ENCODE measurements around the gene COL1A2.

The COL1A2 gene

DNA sequence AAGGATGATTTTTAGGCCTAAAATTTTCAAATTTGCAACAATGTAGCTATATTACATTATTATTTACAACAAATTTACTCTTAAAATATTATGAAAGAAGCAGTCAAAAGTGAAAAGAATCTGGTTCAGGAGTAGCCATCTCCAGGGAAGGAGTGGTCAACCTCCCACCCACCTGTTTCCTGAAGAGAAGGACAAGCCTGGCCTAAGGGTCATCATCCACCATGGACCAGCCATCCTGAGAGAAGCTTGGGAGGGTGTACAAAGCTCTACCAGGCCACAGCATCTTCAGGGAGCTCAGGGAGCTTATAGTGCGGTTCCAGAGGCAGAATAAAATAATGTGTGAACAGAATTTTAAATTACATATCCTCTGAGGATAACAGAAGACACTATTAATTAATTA, 38.1 kb downstream of the COL1A2 start:
- TF ChIP-seq CTCF (conservative IDR thresholded peaks at IDR 0.05; ENCODE audit: low read length) = no peak
- no peak for TF ChIP-seq EZH2phosphoT487 (IDR thresholded peaks at IDR 0.05; ENCODE audit: borderline replicate concordance)
- Histone ChIP-seq H3K4me1 (ENCODE audit: insufficient read depth, low read length, poor library complexity, severe bottlenecking) (no peaks in the 10 kb centered on the region), H3K36me3 (ENCODE audit: insufficient read depth, low read length) (no peaks in the 10 kb centered on the region), H4K20me1 (ENCODE audit: insufficient read depth, low read length, poor library complexity, severe bottlenecking) (no peaks in the 10 kb centered on the region), H3K9me3 (ENCODE audit: insufficient read depth, low read depth, low read length) (no peaks in the 10 kb centered on the region), H3K9me2 (replicated peaks; ENCODE audit: low read depth, low read length) (no peaks in the 10 kb centered on the region), H3K79me2 (ENCODE audit: insufficient read depth, low read length) (no peaks in the 10 kb centered on the region), H3K4me3 (ENCODE audit: low read length, poor library complexity, severe bottlenecking) (no peak overlapping the region), H3F3A (ENCODE audit: low read depth) (no peaks in the 10 kb centered on the region), H3K9ac (ENCODE audit: low read depth, low read length, poor library complexity, severe bottlenecking) (no peak overlapping the region), H3K27me3 (ENCODE audit: insufficient read depth, low read length, poor library complexity, severe bottlenecking) (no peaks in the 10 kb centered on the region), H2AFZ (ENCODE audit: low read length) (no peak overlapping the region), H3K4me2 (ENCODE audit: low read depth, low read length, poor library complexity, severe bottlenecking) (no peak overlapping the region)

GRCh38 chr7:94433224-94433623, 38.5 kb downstream of the COL1A2 start:
- no peaks in the 10 kb centered on the region for H3K79me2 ChIP-seq (ENCODE audit: insufficient read depth, low read length)
- H3K9me2 ChIP-seq (replicated peaks; ENCODE audit: low read depth, low read length) = no peaks in the 10 kb centered on the region
- H3F3A ChIP-seq (ENCODE audit: low read depth) = no peaks in the 10 kb centered on the region
- no peak overlapping the region for H2AFZ ChIP-seq (ENCODE audit: low read length)
- H3K4me1 ChIP-seq (ENCODE audit: insufficient read depth, low read length, poor library complexity, severe bottlenecking) = no peaks in the 10 kb centered on the region
- TF ChIP-seq EZH2phosphoT487 (IDR thresholded peaks at IDR 0.05; ENCODE audit: borderline replicate concordance) = no peak
- no peak for TF ChIP-seq CTCF (conservative IDR thresholded peaks at IDR 0.05; ENCODE audit: low read length)
- no peaks in the 10 kb centered on the region for H3K27me3 ChIP-seq (ENCODE audit: insufficient read depth, low read length, poor library complexity, severe bottlenecking)
- no peaks in the 10 kb centered on the region for H4K20me1 ChIP-seq (ENCODE audit: insufficient read depth, low read length, poor library complexity, severe bottlenecking)
- no peaks in the 10 kb centered on the region for H3K36me3 ChIP-seq (ENCODE audit: insufficient read depth, low read length)
- no peaks in the 10 kb centered on the region for H3K9me3 ChIP-seq (ENCODE audit: insufficient read depth, low read depth, low read length)
- H3K9ac ChIP-seq (ENCODE audit: low read depth, low read length, poor library complexity, severe bottlenecking) = no peak overlapping the region
- no peak overlapping the region for H3K4me2 ChIP-seq (ENCODE audit: low read depth, low read length, poor library complexity, severe bottlenecking)
- no peak overlapping the region for H3K4me3 ChIP-seq (ENCODE audit: low read length, poor library complexity, severe bottlenecking)

- Histone ChIP-seq H3K4me3 (ENCODE audit: low read length, poor library complexity, severe bottlenecking) (no peak overlapping the region), H3K9me3 (ENCODE audit: insufficient read depth, low read depth, low read length) (no peaks in the 10 kb centered on the region), H3K4me2 (ENCODE audit: low read depth, low read length, poor library complexity, severe bottlenecking) (no peak overlapping the region), H4K20me1 (ENCODE audit: insufficient read depth, low read length, poor library complexity, severe bottlenecking) (no peaks in the 10 kb centered on the region), H3K9ac (ENCODE audit: low read depth, low read length, poor library complexity, severe bottlenecking) (no peak overlapping the region), H3K79me2 (ENCODE audit: insufficient read depth, low read length) (no peaks in the 10 kb centered on the region), H3K4me1 (ENCODE audit: insufficient read depth, low read length, poor library complexity, severe bottlenecking) (no peaks in the 10 kb centered on the region), H2AFZ (ENCODE audit: low read length) (no peak overlapping the region), H3K27me3 (ENCODE audit: insufficient read depth, low read length, poor library complexity, severe bottlenecking) (no peaks in the 10 kb centered on the region), H3F3A (ENCODE audit: low read depth) (no peaks in the 10 kb centered on the region), H3K9me2 (replicated peaks; ENCODE audit: low read depth, low read length) (no peaks in the 10 kb centered on the region), H3K36me3 (ENCODE audit: insufficient read depth, low read length) (no peaks in the 10 kb centered on the region)
- TF ChIP-seq CTCF (conservative IDR thresholded peaks at IDR 0.05; ENCODE audit: low read length) = no peak
- no peak for TF ChIP-seq EZH2phosphoT487 (IDR thresholded peaks at IDR 0.05; ENCODE audit: borderline replicate concordance)
These were observed 39.3 kb downstream of the COL1A2 start for GRCh38 chr7:94434042-94434441.
